ENCODE results near the gene LGI4.
A peak's percentile ranks its signal among the peaks of the same experiment; 100 is the strongest.

The LGI4 gene

GRCh38 chr19:35125749-35126623, 8.9 kb downstream of the LGI4 start:
- TF ChIP-seq CTCF (IDR thresholded peaks at IDR 0.05): no peak
- Mint-ChIP-seq H3K27ac (peak overlapping the region; percentile 49), H3K4me3 (no peak overlapping the region)

GRCh38 chr19:35125270-35125717, 9.6 kb downstream of the LGI4 start:
- H3K36me3 Mint-ChIP-seq (ENCODE audit: low read depth): no peaks in the 10 kb centered on the region
- no peak for DNase-seq
- H3K4me1 Mint-ChIP-seq: peaks cover 50% of the 10 kb centered on the region
- H3K4me3 Mint-ChIP-seq: no peak overlapping the region
- TF ChIP-seq CTCF (IDR thresholded peaks at IDR 0.05): no peak
- no peak overlapping the region for H3K27ac Mint-ChIP-seq
- no peaks in the 10 kb centered on the region for H3K9me3 Mint-ChIP-seq
- H3K27me3 Mint-ChIP-seq (ENCODE audit: low read depth, poor library complexity): peaks cover 4% of the 10 kb centered on the region

More at GRCh38 chr19:35125749-35126623, 8.9 kb downstream of the LGI4 start:
- H3K27me3 Mint-ChIP-seq (ENCODE audit: low read depth, poor library complexity): peaks cover 4% of the 10 kb centered on the region
- H3K4me1 Mint-ChIP-seq: peaks cover 50% of the 10 kb centered on the region
- no peaks in the 10 kb centered on the region for H3K9me3 Mint-ChIP-seq
- DNase-seq: no peak
- no peaks in the 10 kb centered on the region for H3K36me3 Mint-ChIP-seq (ENCODE audit: low read depth)

- H3K27me3 Mint-ChIP-seq (ENCODE audit: low read depth, poor library complexity): peaks cover 4% of the 10 kb centered on the region
- peaks cover 41% of the 10 kb centered on the region for H3K4me1 Mint-ChIP-seq
- no peak for TF ChIP-seq CTCF (IDR thresholded peaks at IDR 0.05)
- no peak overlapping the region for H3K27ac Mint-ChIP-seq
- DNase-seq: peak; percentile 45
- H3K9me3 Mint-ChIP-seq: no peaks in the 10 kb centered on the region
- no peaks in the 10 kb centered on the region for H3K36me3 Mint-ChIP-seq (ENCODE audit: low read depth)
- H3K4me3 Mint-ChIP-seq: peak overlapping the region; percentile 70
These were observed 10.5 kb downstream of the LGI4 start for GRCh38 chr19:35124098-35125060.

- Mint-ChIP-seq H3K4me1 (peaks cover 36% of the 10 kb centered on the region), H3K4me3 (no peak overlapping the region), H3K27ac (no peak overlapping the region), H3K27me3 (ENCODE audit: low read depth, poor library complexity) (peaks cover 4% of the 10 kb centered on the region), H3K9me3 (no peaks in the 10 kb centered on the region), H3K36me3 (ENCODE audit: low read depth) (no peaks in the 10 kb centered on the region)
- TF ChIP-seq CTCF (IDR thresholded peaks at IDR 0.05): no peak
- DNase-seq: no peak
These were observed 11.3 kb downstream of the LGI4 start for GRCh38 chr19:35123573-35123972.

GRCh38 chr19:35122687-35123551, 11.9 kb downstream of the LGI4 start:
- Mint-ChIP-seq H3K4me3 (no peak overlapping the region), H3K9me3 (no peaks in the 10 kb centered on the region), H3K36me3 (ENCODE audit: low read depth) (no peaks in the 10 kb centered on the region), H3K4me1 (peaks cover 36% of the 10 kb centered on the region), H3K27ac (no peak overlapping the region), H3K27me3 (ENCODE audit: low read depth, poor library complexity) (peaks cover 4% of the 10 kb centered on the region)
- no peak for TF ChIP-seq CTCF (IDR thresholded peaks at IDR 0.05)
- no peak for DNase-seq

All from nephron progenitor cell (in vitro differentiated cells).